HG02623 (cell line): Measurements from ENCODE around the gene PLEKHG3.

Experiments
- ATAC-seq: cut with Tn5 transposase; IDR thresholded peaks from one replicate; pipeline ENCODE4 v1.9.1; 2021; ENCODE audit warnings: moderate library complexity; ENCODE audit not compliant: unreplicated experiment

Gene PLEKHG3

GRCh38 chr14:64725879-64726584, 21.8 kb downstream of the PLEKHG3 start:
- ATAC-seq, result no peak

DNA sequence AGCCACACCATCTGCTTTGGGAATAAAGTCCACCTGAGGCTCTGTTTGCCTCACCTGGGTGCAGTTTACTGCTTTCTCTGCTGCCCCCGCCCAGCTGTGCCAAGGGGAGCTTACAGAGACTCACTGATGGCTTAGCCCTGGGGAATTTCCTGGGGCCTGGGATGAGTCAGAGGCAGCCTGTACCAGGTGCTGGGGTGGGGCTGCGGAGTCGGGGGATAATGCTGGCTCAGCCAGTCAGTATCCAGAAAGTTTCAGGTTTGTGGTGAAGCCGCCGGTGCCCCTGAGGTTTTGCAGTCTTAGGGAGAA, 22.3 kb downstream of the PLEKHG3 start:
- ATAC-seq, result no peak

GRCh38 chr14:64727551-64728071, 23.4 kb downstream of the PLEKHG3 start:
- no peak for ATAC-seq

GRCh38 chr14:64728106-64728505, 23.9 kb downstream of the PLEKHG3 start:
- ATAC-seq, result no peak

GRCh38 chr14:64728856-64729255, 24.6 kb downstream of the PLEKHG3 start:
- no peak for ATAC-seq

GRCh38 chr14:64729386-64730060, 25.3 kb downstream of the PLEKHG3 start:
- ATAC-seq, result no peak

- no peak for ATAC-seq
Observed at GRCh38 chr14:64730061-64730440, 25.8 kb downstream of the PLEKHG3 start.

DNA sequence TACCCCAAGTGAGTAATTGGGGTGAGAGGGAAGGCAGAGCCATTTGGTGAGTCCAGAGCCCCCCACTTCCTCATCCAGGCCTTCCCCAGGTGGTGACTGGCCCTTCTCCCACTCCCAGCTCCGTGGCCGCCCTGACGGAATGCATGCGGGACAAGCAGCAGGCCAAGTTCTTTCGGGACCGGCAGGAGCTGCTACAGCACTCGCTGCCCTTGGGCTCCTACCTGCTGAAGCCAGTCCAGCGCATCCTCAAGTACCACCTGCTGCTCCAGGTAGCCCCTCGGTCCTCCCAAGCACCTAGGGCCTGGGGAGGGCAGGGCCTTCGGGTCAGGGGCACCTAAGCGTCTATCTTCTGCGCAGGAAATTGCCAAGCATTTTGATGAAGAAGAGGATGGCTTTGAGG, 26.5 kb downstream of the PLEKHG3 start:
- ATAC-seq, result no peak

DNA sequence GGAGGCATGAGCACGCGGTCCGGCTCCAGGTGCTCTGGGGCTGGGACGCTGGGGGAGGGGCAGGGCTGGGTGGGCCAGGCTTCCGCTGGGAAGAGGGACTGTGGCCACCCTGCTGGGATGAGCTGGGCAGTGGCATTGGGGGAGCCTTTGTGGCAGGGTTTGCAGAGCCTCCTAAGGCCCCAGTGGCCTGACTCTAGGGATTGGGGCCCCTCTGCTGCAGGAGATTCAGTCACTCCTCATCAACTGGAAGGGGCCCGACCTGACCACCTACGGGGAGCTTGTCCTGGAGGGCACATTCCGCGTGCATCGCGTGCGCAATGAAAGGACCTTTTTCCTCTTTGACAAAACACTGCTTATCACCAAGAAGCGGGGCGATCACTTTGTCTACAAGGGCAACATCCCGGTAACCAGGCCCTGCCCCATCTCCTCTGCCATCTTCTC, 26.9 kb downstream of the PLEKHG3 start:
- no peak for ATAC-seq

DNA sequence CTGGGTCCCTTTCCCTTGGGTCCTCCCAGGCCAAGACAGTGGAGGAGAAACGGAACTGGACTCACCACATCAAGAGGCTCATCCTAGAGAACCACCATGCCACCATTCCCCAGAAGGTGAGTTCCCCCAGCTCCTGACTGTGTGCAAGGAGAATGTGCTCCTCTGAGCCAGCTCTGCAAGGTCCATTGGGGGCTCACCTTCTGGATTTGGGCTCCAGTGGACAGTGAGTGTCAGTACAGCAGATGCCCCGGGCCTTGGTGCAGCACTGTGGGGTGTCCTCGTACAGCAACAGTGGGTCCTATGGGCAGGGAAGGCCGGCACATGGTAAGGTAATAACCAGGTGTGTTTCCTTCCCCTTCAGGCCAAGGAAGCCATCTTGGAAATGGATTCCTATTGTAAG, 27.8 kb downstream of the PLEKHG3 start:
- ATAC-seq, result no peak

DNA sequence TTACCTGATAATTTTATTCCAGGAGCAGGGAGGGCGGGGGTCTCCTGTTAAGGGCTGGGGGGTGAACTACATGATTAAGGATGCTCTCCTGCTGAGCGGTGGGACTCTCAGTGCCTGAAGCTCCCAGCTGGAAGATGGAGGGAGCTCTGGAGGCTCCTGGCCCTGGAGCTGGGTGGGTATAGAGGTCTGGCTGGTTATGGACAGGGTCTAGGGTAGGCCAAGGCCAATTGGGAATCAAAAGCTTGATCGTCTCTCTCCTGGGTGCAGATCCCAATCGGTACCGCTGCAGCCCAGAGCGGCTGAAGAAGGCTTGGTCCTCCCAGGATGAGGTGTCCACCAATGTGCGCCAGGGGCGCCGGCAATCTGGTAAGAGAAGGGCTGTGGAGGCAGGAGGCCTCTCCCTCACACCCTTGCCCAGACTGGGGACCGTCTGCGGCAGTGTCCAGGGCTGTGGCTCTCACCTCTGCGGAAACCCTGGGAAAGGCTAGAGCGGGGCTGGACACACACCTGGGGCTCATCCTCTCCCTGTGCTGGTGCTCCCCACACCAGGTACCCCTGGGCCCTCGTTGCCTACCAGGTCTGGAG, 28.4 kb downstream of the PLEKHG3 start:
- no peak for ATAC-seq

GRCh38 chr14:64733321-64733720, 29.1 kb downstream of the PLEKHG3 start:
- ATAC-seq, result no peak

GRCh38 chr14:64733899-64734298, 29.7 kb downstream of the PLEKHG3 start:
- ATAC-seq, result no peak

GRCh38 chr14:64734990-64735389, 30.8 kb downstream of the PLEKHG3 start:
- no peak for ATAC-seq

GRCh38 chr14:64736271-64737169, 32.3 kb downstream of the PLEKHG3 start:
- ATAC-seq, result no peak

DNA sequence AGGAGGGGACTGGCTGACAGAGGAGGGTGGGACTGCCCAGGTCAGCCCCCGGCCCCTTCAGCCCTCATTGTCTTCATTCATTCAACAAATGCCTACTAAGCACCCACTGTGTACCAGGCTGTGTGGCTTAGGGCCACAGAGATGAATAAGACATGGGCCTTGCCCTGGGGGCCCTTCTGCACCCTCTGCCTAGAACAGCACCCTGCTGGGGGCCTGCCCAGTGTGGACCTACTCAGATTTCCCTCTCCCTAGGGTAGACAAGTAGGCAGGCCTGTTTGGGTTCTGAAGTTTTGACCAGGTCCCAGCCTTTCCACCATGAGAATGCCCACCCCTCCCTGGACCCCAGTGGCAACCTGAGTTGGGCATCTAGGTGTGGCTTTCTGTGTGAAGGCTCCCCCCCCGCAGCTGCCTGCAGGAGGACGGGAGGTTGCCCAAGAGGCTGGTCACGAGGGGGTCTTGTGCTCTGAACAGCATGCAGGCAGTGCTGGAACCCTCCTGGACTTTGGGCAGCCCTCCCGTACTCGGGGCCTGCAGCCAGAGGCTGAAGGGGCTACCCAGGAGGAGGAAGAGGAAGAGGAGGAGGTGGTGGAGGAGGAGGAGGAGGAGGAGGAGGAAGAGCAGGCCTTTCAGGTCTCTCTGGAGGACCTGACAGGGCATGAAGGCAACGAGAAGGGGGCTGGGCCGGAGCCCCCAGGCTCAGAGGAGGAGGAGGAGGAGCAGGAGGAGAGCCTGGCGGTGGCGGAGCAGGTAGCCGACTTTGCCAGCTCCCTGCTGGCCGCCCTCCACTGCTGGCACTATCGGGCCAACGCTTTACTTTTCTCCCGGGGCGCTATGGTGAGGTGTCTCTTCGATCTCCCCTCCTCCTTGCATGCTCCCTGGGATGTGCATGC, 33.4 kb downstream of the PLEKHG3 start:
- no peak for ATAC-seq

- no peak for ATAC-seq
Observed at GRCh38 chr14:64738281-64738804, 34.1 kb downstream of the PLEKHG3 start.

DNA sequence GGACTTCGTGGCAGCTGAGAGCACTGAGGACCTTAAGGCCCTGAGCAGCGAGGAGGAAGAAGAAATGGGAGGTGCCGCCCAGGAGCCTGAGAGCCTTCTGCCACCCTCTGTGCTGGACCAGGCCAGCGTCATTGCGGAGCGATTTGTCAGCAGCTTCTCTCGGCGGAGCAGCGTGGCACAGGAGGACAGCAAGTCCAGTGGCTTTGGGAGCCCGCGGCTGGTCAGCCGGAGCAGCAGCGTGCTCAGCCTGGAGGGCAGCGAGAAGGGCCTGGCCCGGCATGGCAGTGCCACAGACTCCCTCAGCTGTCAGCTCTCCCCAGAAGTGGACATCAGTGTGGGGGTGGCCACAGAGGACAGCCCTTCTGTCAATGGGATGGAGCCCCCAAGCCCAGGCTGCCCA, 37.0 kb downstream of the PLEKHG3 start:
- no peak for ATAC-seq

DNA sequence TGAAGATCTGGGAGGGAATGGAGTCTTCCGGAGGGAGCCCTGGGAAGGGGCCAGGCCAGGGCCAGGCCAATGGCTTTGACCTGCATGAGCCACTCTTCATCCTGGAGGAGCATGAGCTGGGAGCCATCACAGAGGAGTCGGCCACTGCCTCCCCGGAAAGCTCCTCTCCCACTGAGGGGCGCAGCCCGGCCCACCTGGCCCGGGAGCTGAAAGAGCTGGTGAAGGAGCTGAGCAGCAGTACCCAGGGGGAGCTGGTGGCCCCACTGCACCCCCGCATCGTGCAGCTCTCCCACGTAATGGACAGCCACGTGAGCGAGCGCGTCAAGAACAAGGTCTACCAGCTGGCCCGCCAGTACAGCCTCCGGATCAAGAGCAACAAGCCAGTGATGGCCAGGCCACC, 37.7 kb downstream of the PLEKHG3 start:
- no peak for ATAC-seq

DNA sequence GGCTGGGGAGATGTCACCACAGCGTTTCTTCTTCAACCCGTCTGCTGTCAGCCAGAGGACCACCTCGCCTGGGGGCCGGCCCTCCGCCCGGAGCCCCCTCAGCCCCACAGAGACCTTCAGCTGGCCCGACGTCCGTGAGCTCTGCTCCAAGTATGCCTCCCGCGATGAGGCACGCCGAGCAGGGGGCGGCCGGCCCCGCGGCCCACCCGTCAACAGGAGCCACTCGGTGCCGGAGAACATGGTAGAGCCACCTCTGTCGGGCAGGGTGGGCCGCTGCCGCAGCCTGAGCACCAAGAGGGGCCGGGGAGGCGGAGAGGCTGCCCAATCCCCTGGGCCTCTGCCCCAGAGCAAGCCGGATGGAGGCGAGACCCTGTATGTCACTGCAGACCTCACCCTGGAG, 38.8 kb downstream of the PLEKHG3 start:
- no peak for ATAC-seq
